GM23338 (cell line): ENCODE measurements around the gene PALLD. TPM values are rescaled to one million over a fixed set of nuclear protein-coding genes. Genes with fewer than 3 reads are reported as not detected.

Experiments
- ATAC-seq: fragments of 200-7000 bp; cut with Tn5 transposase; 3 replicates; pipeline ENCODE4 v1.9.1; 2020
- DNase-seq: peaks from one replicate; pipeline ENCODE4 v3.0.0-alpha.2; 2015; ENCODE audit warnings: low spot score
- H2AFZ ChIP-seq: fragments of 200-600 bp; sonication (generic); 2 replicates; pipeline ENCODE4 v1.8.0; 2016; ENCODE audit warnings: antibody characterized with exemption, mild to moderate bottlenecking, moderate library complexity
- H3F3A ChIP-seq: fragments of 200-600 bp; sonication (generic); replicated peaks from 2 replicates; pipeline ENCODE4 v1.8.0; 2017; ENCODE audit warnings: antibody characterized with exemption, mixed run types, low read depth
- H3K27ac ChIP-seq: fragments of 200-600 bp; sonication (generic); 2 replicates; pipeline ENCODE4 v1.6.1; 2016; ENCODE audit warnings: low read depth
- H3K27me3 ChIP-seq: fragments of 200-600 bp; sonication (generic); 2 replicates; pipeline ENCODE4 v1.8.0; 2016; ENCODE audit warnings: mild to moderate bottlenecking, mixed run types, moderate library complexity; ENCODE audit not compliant: insufficient read depth
- H3K36me3 ChIP-seq: fragments of 200-600 bp; sonication (generic); 2 replicates; pipeline ENCODE4 v1.8.0; 2016; ENCODE audit warnings: mild to moderate bottlenecking; ENCODE audit not compliant: insufficient read depth
- H3K4me1 ChIP-seq: fragments of 200-600 bp; sonication (generic); 2 replicates; pipeline ENCODE4 v1.8.0; 2016; ENCODE audit warnings: mild to moderate bottlenecking, moderate library complexity; ENCODE audit not compliant: insufficient read depth
- H3K4me2 ChIP-seq: fragments of 200-600 bp; sonication (generic); 2 replicates; pipeline ENCODE4 v1.7.1; 2017; ENCODE audit warnings: mixed run types
- H3K4me3 ChIP-seq: fragments of 200-600 bp; sonication (generic); 2 replicates; pipeline ENCODE4 v1.6.1; 2016; ENCODE audit warnings: mixed run types
- H3K79me2 ChIP-seq: fragments of 200-600 bp; sonication (generic); replicated peaks from 2 replicates; pipeline ENCODE4 v1.8.0; 2017; ENCODE audit warnings: mild to moderate bottlenecking; ENCODE audit not compliant: insufficient read depth
- H3K9me2 ChIP-seq: fragments of 200-600 bp; sonication (generic); 2 replicates; pipeline ENCODE4 v1.8.0; 2017; ENCODE audit not compliant: insufficient read depth
- H4K20me1 ChIP-seq: fragments of 200-600 bp; sonication (generic); replicated peaks from 2 replicates; pipeline ENCODE4 v1.8.0; 2017; ENCODE audit warnings: mild to moderate bottlenecking; ENCODE audit not compliant: insufficient read depth
- H3K27ac Mint-ChIP-seq: 2 replicates; pipeline ENCODE4 v1.8.0; 2020; ENCODE audit warnings: inconsistent platforms, mild to moderate bottlenecking, moderate library complexity, mixed read lengths
- H3K27me3 Mint-ChIP-seq: 3 replicates; pipeline ENCODE4 v1.8.0; 2022; ENCODE audit warnings: low read depth, mild to moderate bottlenecking, moderate library complexity, mixed read lengths, inconsistent platforms; ENCODE audit not compliant: insufficient read depth, poor library complexity
- H3K36me3 Mint-ChIP-seq: 3 replicates; pipeline ENCODE4 v1.8.0; 2021; ENCODE audit warnings: low read depth, mild to moderate bottlenecking, inconsistent platforms, moderate library complexity, mixed read lengths
- H3K4me1 Mint-ChIP-seq: 3 replicates; pipeline ENCODE4 v1.8.0; 2020; ENCODE audit warnings: mild to moderate bottlenecking, inconsistent platforms, mixed read lengths
- H3K4me3 Mint-ChIP-seq: 3 replicates; pipeline ENCODE4 v1.8.0; 2021; ENCODE audit warnings: moderate library complexity, mild to moderate bottlenecking, inconsistent platforms, mixed read lengths
- H3K9me3 Mint-ChIP-seq: 3 replicates; pipeline ENCODE4 v1.8.0; 2020; ENCODE audit warnings: moderate library complexity, mild to moderate bottlenecking, inconsistent platforms, mixed read lengths
- CREB1 ChIP-seq: fragments of 250-450 bp; sonication (Bioruptor Pico); IDR thresholded peaks from 2 replicates; pipeline ENCODE4 v1.5.0; 2020; ENCODE audit warnings: low read depth, mild to moderate bottlenecking, moderate library complexity
- CTCF ChIP-seq, 2 experiments: fragments of 200-600 bp in 1 of 2; sonication (generic) in 1 of 2; conservative IDR thresholded peaks; 2 replicates each; pipeline versions ENCODE4 v1.5.1 to v1.6.1; 2016 to 2017; ENCODE audit warnings: antibody characterized with exemption in 2 of 2, low read depth in 2 of 2, mild to moderate bottlenecking in 2 of 2, moderate library complexity in 1 of 2
- ETS1 ChIP-seq: IDR thresholded peaks from 2 replicates; pipeline ENCODE4 v1.6.1; 2016; ENCODE audit warnings: antibody characterized with exemption
- JUNB ChIP-seq: IDR thresholded peaks from one replicate; pipeline ENCODE4 v1.6.1; 2016; ENCODE audit warnings: antibody characterized with exemption; ENCODE audit not compliant: unreplicated experiment
- REST ChIP-seq: IDR thresholded peaks from one replicate; pipeline ENCODE4 v1.6.1; 2018; ENCODE audit warnings: antibody characterized with exemption; ENCODE audit not compliant: unreplicated experiment
- ZNF114 ChIP-seq: fragments of 250-450 bp; sonication (Bioruptor Pico); IDR thresholded peaks from 2 replicates; pipeline ENCODE4 v1.5.0; 2020; ENCODE audit warnings: mild to moderate bottlenecking, moderate library complexity
- polyA plus RNA-seq: library from polyadenylated mRNA; unstranded; fragments of >200 nt; fragmentation: Nextera tagmentation; extraction: Ambion mirVana; gene quantifications from 2 replicates; pipeline ENCODE4 v1.2.1, GENCODE V29; 2016
- total RNA-seq: library from RNA; depleted of rRNA; stranded (reverse); fragments of >200 nt; shearing (Covaris generic); gene quantifications from 2 replicates; pipeline ENCODE4 v1.2.3, GENCODE V29; 2014

The PALLD gene
- total and polyA plus RNA-seq, 2 experiments from 2014 or later: 13.1 to 30.2 TPM

GRCh38 chr4:168641811-168642140 is 144.9 kb downstream of the PALLD start (continued):
- no peak for TF ChIP-seq REST
- TF ChIP-seq ZNF114 (CRISPR knock-in tag): no peak
- TF ChIP-seq JUNB: no peak
- no peak for TF ChIP-seq ETS1

GRCh38 chr4:168642591-168642990 is 145.7 kb downstream of the PALLD start:
- TF ChIP-seq CTCF (conservative IDR thresholded peaks at IDR 0.05; ENCODE audit: low read depth in 2 of 2) (no peak), CREB1 (CRISPR knock-in tag) (no peak), REST (no peak), ETS1 (no peak)
- ATAC-seq (no peak), DNase-seq (no peak)
- Mint-ChIP-seq H3K9me3 (no peaks in the 10 kb centered on the region), H3K4me1 (peaks cover 4% of the 10 kb centered on the region), H3K27ac (no peak overlapping the region), H3K36me3 (no peaks in the 10 kb centered on the region), H3K27me3 (peaks cover 2% of the 10 kb centered on the region), H3K4me3 (no peak overlapping the region)
- no peaks in the 10 kb centered on the region for H3K36me3 ChIP-seq
- H3K4me2 ChIP-seq: no peak overlapping the region
- no peaks in the 10 kb centered on the region for H4K20me1 ChIP-seq
- no peaks in the 10 kb centered on the region for H3K9me2 ChIP-seq
- no peak overlapping the region for H2AFZ ChIP-seq
- no peak overlapping the region for H3K27ac ChIP-seq
- no peak overlapping the region for H3K4me3 ChIP-seq
- H3K79me2 ChIP-seq: no peaks in the 10 kb centered on the region
- no peaks in the 10 kb centered on the region for H3F3A ChIP-seq
- no peaks in the 10 kb centered on the region for H3K4me1 ChIP-seq
- H3K27me3 ChIP-seq: no peaks in the 10 kb centered on the region
